Activated CD4-positive, alpha-beta T cell treated with anti-CD3 and anti-CD28 coated beads for 36 hours (primary cell): Measurements from ENCODE around the gene LDB3. TPM values are rescaled to one million over a fixed set of nuclear protein-coding genes. Genes with fewer than 3 reads are reported as not detected.

Source experiments
- ATAC-seq: fragments of 200-7000 bp; cut with Tn5 transposase; one replicate; pipeline ENCODE4 v1.10.0; 2021; ENCODE audit warnings: mild to moderate bottlenecking, moderate library complexity
- CTCF ChIA-PET: fragments of 350-600 bp; sonication (Branson Sonifier 250); formaldehyde crosslinking; loops from one replicate; lab custom pipeline; 2021; ENCODE audit warnings: antibody characterized with exemption; lab: Charles Lee
- POLR2A ChIA-PET: fragments of 350-600 bp; sonication (Branson Sonifier 250); formaldehyde crosslinking; loops from one replicate; lab custom pipeline; 2021; ENCODE audit warnings: antibody characterized with exemption, inconsistent platforms; lab: Charles Lee
- DNase-seq: peaks from one replicate; pipeline ENCODE4 v3.0.0-alpha.2; 2020
- H3K27ac Mint-ChIP-seq: one replicate; pipeline ENCODE4 v1.8.0; 2021; ENCODE audit warnings: mixed read lengths
- H3K27me3 Mint-ChIP-seq: one replicate; pipeline ENCODE4 v1.8.0; 2021; ENCODE audit warnings: mixed read lengths
- H3K36me3 Mint-ChIP-seq: one replicate; pipeline ENCODE4 v1.8.0; 2021; ENCODE audit warnings: low read depth, mixed read lengths
- H3K4me1 Mint-ChIP-seq: one replicate; pipeline ENCODE4 v1.8.0; 2021; ENCODE audit warnings: mixed read lengths
- H3K4me3 Mint-ChIP-seq: one replicate; pipeline ENCODE4 v1.8.0; 2021; ENCODE audit warnings: mild to moderate bottlenecking, moderate library complexity, mixed read lengths
- H3K9me3 Mint-ChIP-seq: one replicate; pipeline ENCODE4 v1.8.0; 2021; ENCODE audit warnings: low read depth, mixed read lengths
- intact Hi-C, 2 experiments: fragments of 100-400 bp; cut with DNase I in 1 of 2; cut with micrococcal nuclease in 1 of 2; formaldehyde crosslinking; loops; one replicate each; pipeline versions ENCODE4 v1.14.2 to v1.15.1; 2022 to 2024; cut with DNase I, micrococcal nuclease
- total RNA-seq, 2 experiments: library from RNA; stranded (reverse); gene quantifications; one replicate each; pipeline ENCODE4 v1.2.3, GENCODE V29; 2021

Gene LDB3
- total RNA-seq, 2 experiments from 2014 or later: 0.05 to 0.09 TPM

DNA sequence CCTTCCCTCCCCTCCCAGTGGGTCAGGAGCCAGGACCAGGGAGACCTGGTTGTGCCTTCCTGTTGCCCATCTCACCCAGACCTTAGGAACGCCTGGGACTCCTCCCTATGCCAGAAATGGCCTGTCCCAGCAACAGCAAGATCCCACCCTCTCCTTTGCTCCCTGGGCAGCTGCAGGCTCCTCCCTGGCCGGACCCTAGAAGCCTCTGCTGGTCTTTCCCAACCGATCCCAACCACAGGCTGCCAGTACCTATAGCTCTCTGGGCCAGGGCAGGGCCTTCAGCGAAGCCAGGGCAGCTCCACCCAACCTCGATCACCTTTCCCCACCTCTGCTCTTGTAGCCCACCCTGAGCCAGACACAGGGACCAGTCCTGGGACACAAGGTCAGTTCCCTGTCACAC is 21.9 kb downstream of the LDB3 start:
- H3K27me3 Mint-ChIP-seq: no peaks in the 10 kb centered on the region
- no peak overlapping the region for H3K27ac Mint-ChIP-seq
- H3K36me3 Mint-ChIP-seq: no peaks in the 10 kb centered on the region
- no peak overlapping the region for H3K4me3 Mint-ChIP-seq
- POLR2A ChIA-PET: no interaction called here
- ATAC-seq (no peak), DNase-seq (no peak)
- no peaks in the 10 kb centered on the region for H3K9me3 Mint-ChIP-seq
- CTCF ChIA-PET: interaction anchor here (0.7 to 1.3 kb wide), 6 partner anchors 21 to 215 kb away, joined by 3 to 5 read pairs (median 3); no protein-coding TSS in a partner anchor
- intact Hi-C loops: no loop called here
- no peaks in the 10 kb centered on the region for H3K4me1 Mint-ChIP-seq

DNA sequence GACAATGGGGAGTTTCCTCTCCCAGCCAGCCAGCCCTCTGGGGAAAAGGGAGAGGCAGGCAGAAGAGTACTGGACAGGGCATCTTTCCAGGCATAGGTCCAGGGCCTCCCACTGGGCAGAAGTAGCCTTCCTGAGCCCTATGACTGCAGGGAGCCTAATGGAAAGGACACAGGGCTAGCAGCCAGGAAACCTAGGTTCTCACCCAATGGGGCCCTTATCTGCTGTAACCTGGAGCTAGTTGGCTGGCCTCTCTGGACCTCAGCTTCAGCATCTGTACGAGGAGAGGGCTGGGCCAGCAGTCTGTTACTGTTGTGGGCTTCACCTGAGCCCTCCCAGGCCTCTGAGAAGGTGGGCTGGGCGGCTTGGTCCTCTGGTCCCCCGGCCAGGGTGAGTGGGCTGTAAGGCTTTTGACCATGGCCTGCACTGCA is 22.4 kb downstream of the LDB3 start:
- Mint-ChIP-seq H3K4me1 (no peaks in the 10 kb centered on the region), H3K27ac (no peak overlapping the region), H3K36me3 (no peaks in the 10 kb centered on the region), H3K4me3 (no peak overlapping the region), H3K27me3 (no peaks in the 10 kb centered on the region), H3K9me3 (no peaks in the 10 kb centered on the region)
- POLR2A ChIA-PET: no interaction called here
- CTCF ChIA-PET: interaction anchor here (1.0 to 1.3 kb wide), 5 partner anchors 20 to 215 kb away, joined by 3 to 5 read pairs (median 3); no protein-coding TSS in a partner anchor
- intact Hi-C loops: no loop called here
- ATAC-seq: no peak
- no peak for DNase-seq

- ChIA-PET POLR2A (no interaction called here), CTCF (interaction anchor here (1.0 to 3.9 kb wide), 3 partner anchors 198 to 214 kb away, joined by 3 to 28 read pairs (median 3); no protein-coding TSS in a partner anchor)
- ATAC-seq (no peak), DNase-seq (no peak)
- intact Hi-C loops: no loop called here
- Mint-ChIP-seq H3K36me3 (no peaks in the 10 kb centered on the region), H3K4me3 (no peak overlapping the region), H3K9me3 (no peaks in the 10 kb centered on the region), H3K27me3 (no peaks in the 10 kb centered on the region), H3K4me1 (no peaks in the 10 kb centered on the region), H3K27ac (no peak overlapping the region)
These were observed 23.2 kb downstream of the LDB3 start for GRCh38 chr10:86691333-86692022.

DNA sequence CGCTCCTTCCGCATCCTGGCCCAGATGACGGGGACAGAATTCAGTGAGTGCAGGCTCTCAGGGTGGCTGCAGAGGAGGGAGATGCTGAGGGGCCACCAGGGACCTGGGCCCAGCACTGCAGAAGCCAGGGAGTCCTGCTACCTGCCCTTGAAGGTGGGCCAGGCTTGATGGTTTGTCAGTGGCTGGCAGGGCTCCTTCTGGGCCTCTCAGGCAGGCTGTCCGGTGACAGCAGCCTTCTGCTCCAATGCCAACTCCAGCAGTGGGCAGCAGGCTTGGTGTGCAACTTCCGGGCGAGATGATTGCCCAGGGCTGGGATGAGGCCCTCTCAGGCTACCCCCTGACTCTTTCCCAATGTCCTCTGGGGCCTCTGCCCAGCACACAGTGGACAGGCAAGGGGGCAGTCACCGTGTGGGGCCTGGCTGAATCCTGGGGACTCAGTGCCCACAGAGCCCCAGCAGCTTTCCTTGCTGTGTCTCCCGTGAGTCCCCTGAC is 23.8 kb downstream of the LDB3 start:
- intact Hi-C loops: no loop called here
- Mint-ChIP-seq H3K4me3 (no peak overlapping the region), H3K9me3 (no peaks in the 10 kb centered on the region), H3K36me3 (no peaks in the 10 kb centered on the region), H3K4me1 (no peaks in the 10 kb centered on the region), H3K27me3 (no peaks in the 10 kb centered on the region), H3K27ac (no peak overlapping the region)
- DNase-seq (no peak), ATAC-seq (no peak)
- ChIA-PET POLR2A (no interaction called here), CTCF (interaction anchor here (0.7 to 3.9 kb wide), 4 partner anchors 20 to 268 kb away, joined by 3 to 28 read pairs (median 14); no protein-coding TSS in a partner anchor)

DNA sequence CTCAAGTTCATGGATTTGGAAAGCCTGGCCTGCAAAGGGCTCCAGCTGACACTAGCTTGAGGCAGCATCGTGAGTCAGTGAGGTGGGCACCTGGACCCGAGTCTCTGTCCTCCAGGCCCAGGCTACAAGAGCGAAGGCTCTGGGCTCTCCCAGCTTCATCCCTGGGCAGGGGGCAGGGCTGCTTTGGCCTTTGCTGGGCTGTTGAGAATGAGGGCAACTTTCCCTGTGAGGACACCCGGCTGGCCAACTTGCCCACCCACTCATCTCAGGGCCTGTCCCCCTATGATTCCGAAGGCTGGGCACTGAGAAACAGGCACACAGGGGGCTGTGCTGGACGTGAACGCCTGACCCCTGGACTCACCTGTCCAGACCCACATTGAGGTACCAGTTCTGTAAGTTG is 24.4 kb downstream of the LDB3 start:
- POLR2A ChIA-PET: interaction anchor here (0.7 kb wide), 1 partner anchor 18 kb away, joined by 3 read pairs; no protein-coding TSS in a partner anchor
- intact Hi-C loops: loop anchor here in 1 of 2 experiments (1.0 kb wide), 1 partner anchor 207 kb away; no protein-coding TSS in a partner anchor
- Mint-ChIP-seq H3K4me1 (no peaks in the 10 kb centered on the region), H3K9me3 (no peaks in the 10 kb centered on the region), H3K27ac (no peak overlapping the region), H3K4me3 (no peak overlapping the region), H3K36me3 (no peaks in the 10 kb centered on the region), H3K27me3 (no peaks in the 10 kb centered on the region)
- DNase-seq: no peak
- ATAC-seq: no peak
- CTCF ChIA-PET: interaction anchor here (0.6 to 3.9 kb wide), 8 partner anchors 14 to 268 kb away, joined by 3 to 28 read pairs (median 4); no protein-coding TSS in a partner anchor

- CTCF ChIA-PET: interaction anchor here (0.6 to 3.9 kb wide), 10 partner anchors 10 to 267 kb away, joined by 3 to 28 read pairs (median 5); no protein-coding TSS in a partner anchor
- Mint-ChIP-seq H3K9me3 (no peaks in the 10 kb centered on the region), H3K27ac (no peak overlapping the region), H3K27me3 (no peaks in the 10 kb centered on the region), H3K36me3 (no peaks in the 10 kb centered on the region), H3K4me3 (no peak overlapping the region), H3K4me1 (no peaks in the 10 kb centered on the region)
- DNase-seq (no peak), ATAC-seq (no peak)
- POLR2A ChIA-PET: interaction anchor here (0.7 kb wide), 1 partner anchor 17 kb away, joined by 3 read pairs; no protein-coding TSS in a partner anchor
- intact Hi-C loops: loop anchor here in 1 of 2 experiments (1.0 kb wide), 1 partner anchor 206 kb away; no protein-coding TSS in a partner anchor
These were observed 25.0 kb downstream of the LDB3 start for GRCh38 chr10:86693275-86693674.

GRCh38 chr10:86693721-86694369 is 25.5 kb downstream of the LDB3 start:
- intact Hi-C loops: loop anchor here in 1 of 2 experiments (1.0 kb wide), 1 partner anchor 205 kb away; no protein-coding TSS in a partner anchor
- CTCF ChIA-PET: interaction anchor here (0.7 to 3.9 kb wide), 11 partner anchors 10 to 266 kb away, joined by 3 to 28 read pairs (median 5); no protein-coding TSS in a partner anchor
- Mint-ChIP-seq H3K36me3 (no peaks in the 10 kb centered on the region), H3K4me3 (no peak overlapping the region), H3K27me3 (no peaks in the 10 kb centered on the region), H3K4me1 (no peaks in the 10 kb centered on the region), H3K27ac (no peak overlapping the region), H3K9me3 (no peaks in the 10 kb centered on the region)
- ATAC-seq: peak; percentile 55
- POLR2A ChIA-PET: interaction anchor here (0.7 kb wide), 1 partner anchor 17 kb away, joined by 3 read pairs; no protein-coding TSS in a partner anchor
- DNase-seq: peak; percentile 60

DNA sequence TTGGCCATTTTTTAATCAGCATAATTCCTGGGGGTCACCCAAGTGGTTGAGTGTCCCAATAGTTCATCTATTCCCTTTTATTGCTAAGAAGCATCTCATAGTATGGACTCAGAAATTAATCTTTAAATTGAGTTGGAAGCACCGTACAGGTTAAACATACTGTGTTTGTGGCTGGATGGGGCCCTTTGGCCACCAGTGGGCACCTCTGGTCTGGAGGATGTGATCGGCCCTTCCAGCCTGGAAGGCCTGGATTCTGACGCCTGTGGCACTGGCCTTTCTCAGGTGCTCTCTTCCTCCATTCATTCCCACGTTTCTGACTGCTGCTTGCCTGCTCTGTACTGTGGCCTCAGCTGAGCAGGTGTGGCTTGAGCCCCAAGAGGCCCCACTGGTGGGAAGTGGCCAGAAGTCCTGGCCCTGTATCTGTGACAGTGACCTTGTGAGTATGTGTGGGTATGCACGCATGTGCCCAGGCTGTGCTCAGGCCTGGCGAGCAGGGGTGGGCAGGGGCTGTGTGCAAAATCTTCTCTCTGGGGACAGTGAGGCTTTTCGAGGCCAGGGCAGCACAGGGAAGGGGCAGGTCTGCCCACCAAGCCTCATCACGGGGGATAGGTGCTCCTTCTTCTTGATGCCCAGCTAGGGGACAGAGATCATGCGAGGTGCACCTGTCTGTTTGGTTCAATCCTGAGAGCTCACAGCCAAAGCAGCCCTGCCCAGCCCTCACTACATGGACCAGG is 30.1 kb downstream of the LDB3 start:
- DNase-seq (no peak), ATAC-seq (no peak)
- Mint-ChIP-seq H3K4me3 (no peak overlapping the region), H3K4me1 (no peaks in the 10 kb centered on the region), H3K27me3 (no peaks in the 10 kb centered on the region), H3K27ac (no peak overlapping the region), H3K9me3 (no peaks in the 10 kb centered on the region), H3K36me3 (no peaks in the 10 kb centered on the region)
- intact Hi-C loops: no loop called here
- CTCF ChIA-PET: no interaction called here
- POLR2A ChIA-PET: no interaction called here

DNA sequence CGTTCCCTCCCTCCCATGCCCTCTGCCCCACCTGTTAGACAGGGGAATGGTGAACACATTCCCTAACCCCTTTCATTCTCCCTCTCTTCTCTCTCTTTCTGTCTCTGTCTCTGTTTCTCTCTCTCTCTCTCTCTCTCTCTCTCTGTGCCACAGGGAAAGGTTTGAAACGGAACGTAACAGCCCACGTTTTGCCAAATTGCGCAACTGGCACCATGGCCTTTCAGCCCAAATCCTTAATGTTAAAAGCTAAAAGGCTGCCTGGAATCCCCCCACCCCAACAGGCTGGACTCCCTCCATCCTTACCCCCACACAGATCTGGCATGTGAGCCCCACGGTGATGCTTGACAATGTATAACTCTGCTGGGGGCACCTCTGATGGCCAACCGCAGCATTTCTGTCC is 30.8 kb downstream of the LDB3 start:
- ChIA-PET POLR2A (no interaction called here), CTCF (interaction anchor here (0.5 kb wide), 1 partner anchor 96 kb away, joined by 3 read pairs; no protein-coding TSS in a partner anchor)

GRCh38 chr10:86699541-86699940 is 31.2 kb downstream of the LDB3 start:
- DNase-seq: no peak

More for the DNA sequence above, 30.8 kb downstream of the LDB3 start:
- H3K9me3 Mint-ChIP-seq: no peaks in the 10 kb centered on the region
- ATAC-seq: no peak
- no peaks in the 10 kb centered on the region for H3K27me3 Mint-ChIP-seq
- no peak for DNase-seq
- H3K4me1 Mint-ChIP-seq: no peaks in the 10 kb centered on the region
- no peak overlapping the region for H3K27ac Mint-ChIP-seq
- intact Hi-C loops: no loop called here
- no peaks in the 10 kb centered on the region for H3K36me3 Mint-ChIP-seq
- no peak overlapping the region for H3K4me3 Mint-ChIP-seq

More at GRCh38 chr10:86699541-86699940, 31.2 kb downstream of the LDB3 start:
- Mint-ChIP-seq H3K27me3 (no peaks in the 10 kb centered on the region), H3K27ac (no peak overlapping the region), H3K4me3 (no peak overlapping the region), H3K9me3 (no peaks in the 10 kb centered on the region), H3K4me1 (no peaks in the 10 kb centered on the region), H3K36me3 (no peaks in the 10 kb centered on the region)
- CTCF ChIA-PET: interaction anchor here (0.5 kb wide), 1 partner anchor 95 kb away, joined by 3 read pairs; no protein-coding TSS in a partner anchor
- POLR2A ChIA-PET: interaction anchor here (1.3 kb wide), 1 partner anchor 12 kb away, joined by 3 read pairs; no protein-coding TSS in a partner anchor
- intact Hi-C loops: no loop called here
- ATAC-seq: no peak
